HG03060 (cell line): ENCODE data around the gene ENDOD1.

Experiments used
- ATAC-seq: cut with Tn5 transposase; IDR thresholded peaks from one replicate; pipeline ENCODE4 v1.9.1; 2021; ENCODE audit warnings: low read depth, moderate number of reproducible peaks; ENCODE audit not compliant: unreplicated experiment

The ENDOD1 gene

DNA sequence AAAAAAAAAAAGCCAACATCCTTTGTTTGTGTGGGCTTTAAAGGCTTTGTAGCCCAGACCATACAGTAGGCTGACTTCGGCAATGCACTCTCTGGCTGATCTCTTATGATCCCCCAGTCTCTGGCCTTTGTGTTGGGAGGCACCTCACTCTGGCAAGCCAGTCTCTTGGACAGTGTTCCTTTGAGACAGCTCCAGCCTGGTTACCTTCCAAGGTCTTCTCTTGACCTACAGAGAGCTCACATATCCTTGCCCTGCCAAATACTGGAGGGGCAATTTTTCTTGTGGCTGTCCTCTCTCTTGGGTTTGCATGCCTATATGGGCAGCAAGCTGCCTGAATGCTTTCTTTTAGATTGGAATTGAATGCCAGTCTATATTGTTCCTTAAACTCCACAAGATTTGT lies 71.6 kb downstream of the ENDOD1 start:
- ATAC-seq = no peak

DNA sequence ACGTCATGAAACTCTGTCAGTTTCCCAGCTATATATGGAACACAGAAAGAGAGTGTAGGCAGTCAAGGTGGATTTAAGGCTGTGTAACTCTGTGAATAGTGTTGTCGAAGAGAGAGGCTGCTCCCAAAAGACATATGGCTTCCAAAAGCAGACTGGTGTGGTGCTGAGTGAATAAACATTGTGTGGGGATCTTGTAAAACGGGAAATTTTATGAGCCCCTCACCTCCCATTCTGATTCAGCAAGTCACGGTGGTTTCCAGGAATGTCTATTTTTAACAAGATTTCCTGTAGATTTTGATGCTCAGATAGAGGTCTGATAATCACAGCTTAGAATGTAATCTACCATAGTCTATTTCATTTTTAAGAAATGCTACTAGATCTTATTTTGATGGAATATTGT lies 73.5 kb downstream of the ENDOD1 start:
- no peak for ATAC-seq

DNA sequence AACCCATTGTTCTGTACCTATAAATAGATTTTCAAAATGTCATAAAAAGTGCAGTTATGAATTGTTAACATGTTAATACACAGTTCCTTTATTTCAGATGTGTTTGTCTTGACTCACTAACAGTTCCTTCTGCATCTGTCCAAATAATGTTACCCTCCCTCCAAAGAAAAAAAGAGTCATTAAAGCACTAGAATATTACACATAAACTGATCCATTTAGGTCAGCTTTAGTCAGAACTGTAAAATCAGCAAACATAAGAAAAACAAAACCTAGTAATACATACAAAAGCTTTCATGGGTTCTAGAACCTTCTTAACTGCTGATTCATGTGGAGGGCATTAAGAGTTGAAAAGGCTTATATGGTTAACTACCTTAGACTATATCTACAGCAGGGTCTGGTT lies 76.0 kb downstream of the ENDOD1 start:
- no peak for ATAC-seq

DNA sequence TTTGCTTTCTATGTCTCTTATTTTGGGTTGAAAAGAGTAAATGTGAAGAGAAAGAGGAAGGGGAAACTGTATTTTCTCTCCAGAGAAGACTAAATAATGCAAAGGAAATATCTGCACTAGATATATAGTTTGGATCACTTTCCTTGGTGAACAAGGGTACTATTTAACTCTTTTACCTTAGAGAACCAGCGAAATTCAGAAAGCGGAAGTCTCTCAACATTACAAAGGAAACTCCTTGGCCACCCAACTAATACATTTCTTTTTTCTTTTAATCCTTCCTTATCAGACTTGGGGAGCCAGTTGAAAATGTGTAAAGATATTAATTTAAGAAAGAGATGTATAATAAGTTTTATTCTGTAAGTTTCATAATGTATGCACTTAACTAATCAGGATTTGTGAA lies 77.1 kb downstream of the ENDOD1 start:
- ATAC-seq = no peak

DNA sequence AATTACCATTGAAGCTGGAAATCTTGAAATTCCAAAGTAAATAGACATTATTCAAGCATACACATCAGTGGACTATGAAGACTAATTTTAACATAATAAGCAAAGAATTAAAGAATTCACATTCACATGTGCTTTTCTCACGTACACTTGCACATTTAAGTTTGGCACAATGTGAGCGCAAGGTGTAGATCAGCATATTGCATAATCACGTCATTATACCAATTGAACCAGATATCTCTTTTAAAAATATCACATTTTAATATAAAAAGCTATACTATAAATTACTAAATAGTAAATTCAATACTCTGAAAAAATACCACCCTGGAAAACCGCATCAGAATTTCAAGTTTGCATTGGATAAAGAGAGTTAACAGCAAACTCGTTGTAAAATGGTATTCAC lies 80.6 kb downstream of the ENDOD1 start:
- no peak for ATAC-seq

DNA sequence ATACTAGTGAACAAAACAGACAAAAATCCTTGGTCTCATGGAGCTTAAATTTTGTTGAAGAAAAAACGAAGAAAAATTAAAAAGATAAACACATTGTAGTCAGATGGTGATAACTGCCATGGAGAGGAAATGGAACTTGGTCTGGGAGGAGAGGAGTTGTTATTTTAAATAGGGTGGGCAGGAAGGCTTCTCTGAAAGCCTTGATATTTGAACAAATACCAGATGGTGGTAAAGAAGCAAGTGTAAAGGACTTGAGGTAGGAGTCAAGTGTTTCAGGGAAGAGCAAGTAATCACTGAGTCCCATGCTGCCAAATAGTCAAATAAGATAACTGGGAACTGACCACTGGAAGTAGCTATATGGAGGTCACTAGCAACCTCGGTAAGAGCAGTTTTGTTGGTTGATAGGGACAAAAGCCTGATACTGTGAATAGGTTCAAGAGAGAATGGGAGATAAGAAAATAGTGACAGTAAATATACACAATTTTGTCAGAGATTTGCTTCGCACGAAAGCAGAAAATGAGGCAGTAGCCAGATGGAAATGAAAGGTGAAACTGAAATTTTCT lies 86.3 kb downstream of the ENDOD1 start:
- no peak for ATAC-seq
